ENCODE results near the gene KCNA10. TPM values are rescaled to one million over a fixed set of nuclear protein-coding genes. Genes with fewer than 3 reads are reported as not detected.

KCNA10 gene
- total and polyA plus RNA-seq, 2 experiments from 2014 or later: not detected

DNA sequence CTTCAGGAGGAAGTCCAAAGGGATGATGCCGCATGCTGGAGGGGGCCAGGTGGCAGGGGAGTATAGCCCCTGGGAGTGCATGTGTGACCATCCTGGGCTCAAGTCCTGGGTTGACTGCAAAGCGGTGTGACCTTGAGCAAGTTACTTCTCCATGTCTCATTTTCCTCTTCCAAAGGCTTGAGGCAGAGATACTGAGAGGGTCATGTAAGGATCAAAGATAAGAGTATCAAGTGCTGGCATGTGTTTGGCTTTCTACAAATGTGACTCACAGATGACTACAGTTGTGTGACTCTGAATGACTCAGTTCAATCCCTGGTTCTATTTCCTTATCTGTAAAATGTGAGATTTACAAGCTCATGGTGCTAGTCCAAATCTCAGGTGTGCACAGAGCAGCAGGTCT, 41.9 kb downstream of the KCNA10 start:
- H2AFZ ChIP-seq: peak overlapping the region; percentile 80; the same call in 1 of the 2 replicates
- no peak for TF ChIP-seq STAT1 (IDR thresholded peaks at IDR 0.05; ENCODE audit: unreplicated experiment)
- TF ChIP-seq EZH2phosphoT487 (IDR thresholded peaks at IDR 0.05; ENCODE audit: unreplicated experiment): no peak
- no peak for TF ChIP-seq ZNF331 (CRISPR knock-in tag; IDR thresholded peaks at IDR 0.05; ENCODE audit: low read depth)
- TF ChIP-seq JUNB (IDR thresholded peaks at IDR 0.05; ENCODE audit: unreplicated experiment): no peak
- no peak for TF ChIP-seq ZNF114 (CRISPR knock-in tag; IDR thresholded peaks at IDR 0.05)
- no peak for TF ChIP-seq POLR2AphosphoS5 (IDR thresholded peaks at IDR 0.05; ENCODE audit: low read depth)
- TF ChIP-seq, protein P1, sequence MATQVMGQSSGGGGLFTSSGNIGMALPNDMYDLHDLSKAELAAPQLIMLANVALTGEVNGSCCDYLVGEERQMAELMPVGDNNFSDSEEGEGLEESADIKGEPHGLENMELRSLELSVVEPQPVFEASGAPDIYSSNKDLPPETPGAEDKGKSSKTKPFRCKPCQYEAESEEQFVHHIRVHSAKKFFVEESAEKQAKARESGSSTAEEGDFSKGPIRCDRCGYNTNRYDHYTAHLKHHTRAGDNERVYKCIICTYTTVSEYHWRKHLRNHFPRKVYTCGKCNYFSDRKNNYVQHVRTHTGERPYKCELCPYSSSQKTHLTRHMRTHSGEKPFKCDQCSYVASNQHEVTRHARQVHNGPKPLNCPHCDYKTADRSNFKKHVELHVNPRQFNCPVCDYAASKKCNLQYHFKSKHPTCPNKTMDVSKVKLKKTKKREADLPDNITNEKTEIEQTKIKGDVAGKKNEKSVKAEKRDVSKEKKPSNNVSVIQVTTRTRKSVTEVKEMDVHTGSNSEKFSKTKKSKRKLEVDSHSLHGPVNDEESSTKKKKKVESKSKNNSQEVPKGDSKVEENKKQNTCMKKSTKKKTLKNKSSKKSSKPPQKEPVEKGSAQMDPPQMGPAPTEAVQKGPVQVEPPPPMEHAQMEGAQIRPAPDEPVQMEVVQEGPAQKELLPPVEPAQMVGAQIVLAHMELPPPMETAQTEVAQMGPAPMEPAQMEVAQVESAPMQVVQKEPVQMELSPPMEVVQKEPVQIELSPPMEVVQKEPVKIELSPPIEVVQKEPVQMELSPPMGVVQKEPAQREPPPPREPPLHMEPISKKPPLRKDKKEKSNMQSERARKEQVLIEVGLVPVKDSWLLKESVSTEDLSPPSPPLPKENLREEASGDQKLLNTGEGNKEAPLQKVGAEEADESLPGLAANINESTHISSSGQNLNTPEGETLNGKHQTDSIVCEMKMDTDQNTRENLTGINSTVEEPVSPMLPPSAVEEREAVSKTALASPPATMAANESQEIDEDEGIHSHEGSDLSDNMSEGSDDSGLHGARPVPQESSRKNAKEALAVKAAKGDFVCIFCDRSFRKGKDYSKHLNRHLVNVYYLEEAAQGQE (IDR thresholded peaks at IDR 0.05; ENCODE audit: unreplicated experiment): no peak
- TF ChIP-seq NANOG (IDR thresholded peaks at IDR 0.05; ENCODE audit: borderline replicate concordance): no peak
- TF ChIP-seq, protein P2, sequence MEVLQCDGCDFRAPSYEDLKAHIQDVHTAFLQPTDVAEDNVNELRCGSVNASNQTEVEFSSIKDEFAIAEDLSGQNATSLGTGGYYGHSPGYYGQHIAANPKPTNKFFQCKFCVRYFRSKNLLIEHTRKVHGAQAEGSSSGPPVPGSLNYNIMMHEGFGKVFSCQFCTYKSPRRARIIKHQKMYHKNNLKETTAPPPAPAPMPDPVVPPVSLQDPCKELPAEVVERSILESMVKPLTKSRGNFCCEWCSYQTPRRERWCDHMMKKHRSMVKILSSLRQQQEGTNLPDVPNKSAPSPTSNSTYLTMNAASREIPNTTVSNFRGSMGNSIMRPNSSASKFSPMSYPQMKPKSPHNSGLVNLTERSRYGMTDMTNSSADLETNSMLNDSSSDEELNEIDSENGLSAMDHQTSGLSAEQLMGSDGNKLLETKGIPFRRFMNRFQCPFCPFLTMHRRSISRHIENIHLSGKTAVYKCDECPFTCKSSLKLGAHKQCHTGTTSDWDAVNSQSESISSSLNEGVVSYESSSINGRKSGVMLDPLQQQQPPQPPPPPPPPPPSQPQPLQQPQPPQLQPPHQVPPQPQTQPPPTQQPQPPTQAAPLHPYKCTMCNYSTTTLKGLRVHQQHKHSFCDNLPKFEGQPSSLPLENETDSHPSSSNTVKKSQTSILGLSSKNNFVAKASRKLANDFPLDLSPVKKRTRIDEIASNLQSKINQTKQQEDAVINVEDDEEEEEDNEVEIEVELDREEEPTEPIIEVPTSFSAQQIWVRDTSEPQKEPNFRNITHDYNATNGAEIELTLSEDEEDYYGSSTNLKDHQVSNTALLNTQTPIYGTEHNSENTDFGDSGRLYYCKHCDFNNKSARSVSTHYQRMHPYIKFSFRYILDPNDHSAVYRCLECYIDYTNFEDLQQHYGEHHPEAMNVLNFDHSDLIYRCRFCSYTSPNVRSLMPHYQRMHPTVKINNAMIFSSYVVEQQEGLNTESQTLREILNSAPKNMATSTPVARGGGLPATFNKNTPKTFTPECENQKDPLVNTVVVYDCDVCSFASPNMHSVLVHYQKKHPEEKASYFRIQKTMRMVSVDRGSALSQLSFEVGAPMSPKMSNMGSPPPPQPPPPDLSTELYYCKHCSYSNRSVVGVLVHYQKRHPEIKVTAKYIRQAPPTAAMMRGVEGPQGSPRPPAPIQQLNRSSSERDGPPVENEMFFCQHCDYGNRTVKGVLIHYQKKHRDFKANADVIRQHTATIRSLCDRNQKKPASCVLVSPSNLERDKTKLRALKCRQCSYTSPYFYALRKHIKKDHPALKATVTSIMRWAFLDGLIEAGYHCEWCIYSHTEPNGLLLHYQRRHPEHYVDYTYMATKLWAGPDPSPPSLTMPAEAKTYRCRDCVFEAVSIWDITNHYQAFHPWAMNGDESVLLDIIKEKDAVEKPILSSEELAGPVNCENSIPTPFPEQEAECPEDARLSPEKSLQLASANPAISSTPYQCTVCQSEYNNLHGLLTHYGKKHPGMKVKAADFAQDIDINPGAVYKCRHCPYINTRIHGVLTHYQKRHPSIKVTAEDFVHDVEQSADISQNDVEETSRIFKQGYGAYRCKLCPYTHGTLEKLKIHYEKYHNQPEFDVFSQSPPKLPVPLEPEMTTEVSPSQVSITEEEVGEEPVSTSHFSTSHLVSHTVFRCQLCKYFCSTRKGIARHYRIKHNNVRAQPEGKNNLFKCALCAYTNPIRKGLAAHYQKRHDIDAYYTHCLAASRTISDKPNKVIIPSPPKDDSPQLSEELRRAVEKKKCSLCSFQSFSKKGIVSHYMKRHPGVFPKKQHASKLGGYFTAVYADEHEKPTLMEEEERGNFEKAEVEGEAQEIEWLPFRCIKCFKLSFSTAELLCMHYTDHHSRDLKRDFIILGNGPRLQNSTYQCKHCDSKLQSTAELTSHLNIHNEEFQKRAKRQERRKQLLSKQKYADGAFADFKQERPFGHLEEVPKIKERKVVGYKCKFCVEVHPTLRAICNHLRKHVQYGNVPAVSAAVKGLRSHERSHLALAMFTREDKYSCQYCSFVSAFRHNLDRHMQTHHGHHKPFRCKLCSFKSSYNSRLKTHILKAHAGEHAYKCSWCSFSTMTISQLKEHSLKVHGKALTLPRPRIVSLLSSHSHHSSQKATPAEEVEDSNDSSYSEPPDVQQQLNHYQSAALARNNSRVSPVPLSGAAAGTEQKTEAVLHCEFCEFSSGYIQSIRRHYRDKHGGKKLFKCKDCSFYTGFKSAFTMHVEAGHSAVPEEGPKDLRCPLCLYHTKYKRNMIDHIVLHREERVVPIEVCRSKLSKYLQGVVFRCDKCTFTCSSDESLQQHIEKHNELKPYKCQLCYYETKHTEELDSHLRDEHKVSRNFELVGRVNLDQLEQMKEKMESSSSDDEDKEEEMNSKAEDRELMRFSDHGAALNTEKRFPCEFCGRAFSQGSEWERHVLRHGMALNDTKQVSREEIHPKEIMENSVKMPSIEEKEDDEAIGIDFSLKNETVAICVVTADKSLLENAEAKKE (CRISPR knock-in tag; IDR thresholded peaks at IDR 0.05): no peak
- TF ChIP-seq, protein P3, sequence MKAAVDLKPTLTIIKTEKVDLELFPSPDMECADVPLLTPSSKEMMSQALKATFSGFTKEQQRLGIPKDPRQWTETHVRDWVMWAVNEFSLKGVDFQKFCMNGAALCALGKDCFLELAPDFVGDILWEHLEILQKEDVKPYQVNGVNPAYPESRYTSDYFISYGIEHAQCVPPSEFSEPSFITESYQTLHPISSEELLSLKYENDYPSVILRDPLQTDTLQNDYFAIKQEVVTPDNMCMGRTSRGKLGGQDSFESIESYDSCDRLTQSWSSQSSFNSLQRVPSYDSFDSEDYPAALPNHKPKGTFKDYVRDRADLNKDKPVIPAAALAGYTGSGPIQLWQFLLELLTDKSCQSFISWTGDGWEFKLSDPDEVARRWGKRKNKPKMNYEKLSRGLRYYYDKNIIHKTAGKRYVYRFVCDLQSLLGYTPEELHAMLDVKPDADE (IDR thresholded peaks at IDR 0.05): no peak
- TF ChIP-seq CTCF (conservative IDR thresholded peaks at IDR 0.05; ENCODE audit: low read depth in 2 of 2): no peak
- TF ChIP-seq EZH2 (IDR thresholded peaks at IDR 0.05; ENCODE audit: low read depth, unreplicated experiment): no peak
- TF ChIP-seq CREB1 (CRISPR knock-in tag; IDR thresholded peaks at IDR 0.05; ENCODE audit: low read depth): no peak
- H4K20me1 ChIP-seq (replicated peaks; ENCODE audit: insufficient read depth): no peaks in the 10 kb centered on the region
- no peak for ATAC-seq
- no peaks in the 10 kb centered on the region for H3K36me3 Mint-ChIP-seq (ENCODE audit: low read depth)
- no peak overlapping the region for H3K27ac ChIP-seq (ENCODE audit: low read depth)
- H3K27me3 Mint-ChIP-seq (ENCODE audit: insufficient read depth, low read depth, poor library complexity): peaks cover 15% of the 10 kb centered on the region
- H3K4me1 ChIP-seq (ENCODE audit: insufficient read depth): peaks cover 2% of the 10 kb centered on the region; the same call in 1 of the 2 replicates
- no peaks in the 10 kb centered on the region for H3K79me2 ChIP-seq (replicated peaks; ENCODE audit: insufficient read depth)
- no peaks in the 10 kb centered on the region for H3K9me3 Mint-ChIP-seq
- H3K36me3 ChIP-seq (ENCODE audit: insufficient read depth): no peaks in the 10 kb centered on the region
- peaks cover 29% of the 10 kb centered on the region for H3K4me1 Mint-ChIP-seq
- no peak overlapping the region for H3K4me3 ChIP-seq
- H3K4me2 ChIP-seq: no peak overlapping the region
- H3F3A ChIP-seq (replicated peaks; ENCODE audit: low read depth): no peaks in the 10 kb centered on the region
- no peak overlapping the region; the same call in 1 of the 2 replicates for H3K27ac Mint-ChIP-seq
- no peak for DNase-seq (ENCODE audit: low spot score)
- H3K4me3 Mint-ChIP-seq: no peak overlapping the region
- H3K27me3 ChIP-seq (ENCODE audit: insufficient read depth): no peaks in the 10 kb centered on the region
- no peaks in the 10 kb centered on the region for H3K9me2 ChIP-seq (ENCODE audit: insufficient read depth)
